ENCODE results near the gene VPS29. TPM values are rescaled to one million over a fixed set of nuclear protein-coding genes. Genes with fewer than 3 reads are reported as not detected.
A peak's percentile ranks its signal among the peaks of the same experiment; 100 is the strongest.
"Not testable (repeated sequence)": the region's sequence is repeated elsewhere in the genome, so short reads cannot be mapped to it uniquely, and the experiment has no call there.

The VPS29 gene
- polyA plus RNA-seq, 1 of the 3 experiments (the other 2 are of a cell fraction) = 110 TPM

DNA sequence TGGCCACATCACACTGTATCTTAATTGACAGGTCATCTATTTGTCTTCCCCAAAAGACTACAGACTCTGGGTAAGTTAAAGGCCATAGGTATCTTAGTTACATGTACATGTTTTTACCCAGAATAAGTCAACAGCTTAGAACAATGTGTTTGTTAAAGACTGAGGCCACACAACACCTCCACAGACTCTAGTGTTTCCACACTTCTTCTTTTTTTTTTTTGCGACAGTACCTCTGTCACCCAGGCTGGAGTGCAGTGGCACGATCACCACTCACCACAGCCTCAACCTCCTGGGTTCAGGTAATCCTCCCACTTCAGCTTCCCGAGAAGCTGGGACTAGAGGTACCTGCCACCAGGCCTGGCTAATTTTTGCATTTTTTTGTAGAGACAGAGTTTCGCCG, 35.1 kb downstream of the VPS29 start:
- Histone ChIP-seq H4K20me1 (ENCODE audit: insufficient read depth) (no peaks in the 10 kb centered on the region), H3K27ac (ENCODE audit: low read depth in 2 of 2, low read length in 1 of 2) (no peak overlapping the region), H2AFZ (ENCODE audit: low read depth) (no peak overlapping the region), H3K27me3 (ENCODE audit: insufficient read depth) (no peaks in the 10 kb centered on the region), H3K4me3 (ENCODE audit: low read depth in 2 of 2, low read length in 1 of 2) (peak overlapping the region; percentile 78 to 82; a peak in 3 of 4 replicates), H3K79me2 (ENCODE audit: insufficient read depth) (peaks cover 51% of the 10 kb centered on the region), H3K36me3 (replicated peaks in 1 of 2; ENCODE audit: control insufficient read depth in 1 of 2, insufficient read depth in 2 of 2, low read length in 1 of 2) (peaks cover 5 to 12% of the 10 kb centered on the region in 2 experiments), H3K9me2 (no peaks in the 10 kb centered on the region), H3K9ac (peak overlapping the region; percentile 92; the same call in 1 of the 2 replicates), H3K9me3 (no peaks in the 10 kb centered on the region), H3F3A (replicated peaks; ENCODE audit: insufficient read depth) (peaks cover 11% of the 10 kb centered on the region), H3K4me1 (ENCODE audit: control insufficient read depth in 1 of 2, insufficient read depth in 2 of 2, low read depth in 1 of 2, low read length in 1 of 2) (peaks cover 8% of the 10 kb centered on the region in 2 experiments), H3K4me2 (peak overlapping the region; percentile 93; the same call in 1 of the 2 replicates)
- ChIA-PET POLR2A (no interaction called here), CTCF (interaction anchor here (0.6 to 7.1 kb wide), 4 partner anchors 17 to 421 kb away, joined by 3 to 84 read pairs (median 15); partner anchors contain the start of gene ARPC3)
- WGBS (ENCODE audit: low lambda C conversion rate) = 75% methylated on average over 5 of the region's 5 CpGs
- no peak for DNase-seq
- TF ChIP-seq EP300 (IDR thresholded peaks at IDR 0.05; ENCODE audit: borderline replicate concordance in 1 of 2, low read depth in 1 of 2, low read length in 1 of 2) (no peak), TAF1 (IDR thresholded peaks at IDR 0.05; ENCODE audit: borderline replicate concordance, low read depth, low read length) (no peak), FOXM1 (IDR thresholded peaks at IDR 0.05; ENCODE audit: low read depth) (no peak), POLR2AphosphoS5 (IDR thresholded peaks at IDR 0.05; ENCODE audit: low read depth, low read length) (no peak), RCOR1 (IDR thresholded peaks at IDR 0.05; ENCODE audit: low read length) (no peak), FOSL2 (IDR thresholded peaks at IDR 0.05; ENCODE audit: borderline replicate concordance, low read depth) (no peak)
- TF ChIP-seq, protein P1, sequence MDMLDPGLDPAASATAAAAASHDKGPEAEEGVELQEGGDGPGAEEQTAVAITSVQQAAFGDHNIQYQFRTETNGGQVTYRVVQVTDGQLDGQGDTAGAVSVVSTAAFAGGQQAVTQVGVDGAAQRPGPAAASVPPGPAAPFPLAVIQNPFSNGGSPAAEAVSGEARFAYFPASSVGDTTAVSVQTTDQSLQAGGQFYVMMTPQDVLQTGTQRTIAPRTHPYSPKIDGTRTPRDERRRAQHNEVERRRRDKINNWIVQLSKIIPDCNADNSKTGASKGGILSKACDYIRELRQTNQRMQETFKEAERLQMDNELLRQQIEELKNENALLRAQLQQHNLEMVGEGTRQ (IDR thresholded peaks at IDR 0.05; ENCODE audit: borderline replicate concordance, low read depth, low read length) = no peak
- TF ChIP-seq, protein P2, sequence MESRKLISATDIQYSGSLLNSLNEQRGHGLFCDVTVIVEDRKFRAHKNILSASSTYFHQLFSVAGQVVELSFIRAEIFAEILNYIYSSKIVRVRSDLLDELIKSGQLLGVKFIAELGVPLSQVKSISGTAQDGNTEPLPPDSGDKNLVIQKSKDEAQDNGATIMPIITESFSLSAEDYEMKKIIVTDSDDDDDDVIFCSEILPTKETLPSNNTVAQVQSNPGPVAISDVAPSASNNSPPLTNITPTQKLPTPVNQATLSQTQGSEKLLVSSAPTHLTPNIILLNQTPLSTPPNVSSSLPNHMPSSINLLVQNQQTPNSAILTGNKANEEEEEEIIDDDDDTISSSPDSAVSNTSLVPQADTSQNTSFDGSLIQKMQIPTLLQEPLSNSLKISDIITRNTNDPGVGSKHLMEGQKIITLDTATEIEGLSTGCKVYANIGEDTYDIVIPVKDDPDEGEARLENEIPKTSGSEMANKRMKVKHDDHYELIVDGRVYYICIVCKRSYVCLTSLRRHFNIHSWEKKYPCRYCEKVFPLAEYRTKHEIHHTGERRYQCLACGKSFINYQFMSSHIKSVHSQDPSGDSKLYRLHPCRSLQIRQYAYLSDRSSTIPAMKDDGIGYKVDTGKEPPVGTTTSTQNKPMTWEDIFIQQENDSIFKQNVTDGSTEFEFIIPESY (IDR thresholded peaks at IDR 0.05; ENCODE audit: borderline replicate concordance, low read depth) = no peak

DNA sequence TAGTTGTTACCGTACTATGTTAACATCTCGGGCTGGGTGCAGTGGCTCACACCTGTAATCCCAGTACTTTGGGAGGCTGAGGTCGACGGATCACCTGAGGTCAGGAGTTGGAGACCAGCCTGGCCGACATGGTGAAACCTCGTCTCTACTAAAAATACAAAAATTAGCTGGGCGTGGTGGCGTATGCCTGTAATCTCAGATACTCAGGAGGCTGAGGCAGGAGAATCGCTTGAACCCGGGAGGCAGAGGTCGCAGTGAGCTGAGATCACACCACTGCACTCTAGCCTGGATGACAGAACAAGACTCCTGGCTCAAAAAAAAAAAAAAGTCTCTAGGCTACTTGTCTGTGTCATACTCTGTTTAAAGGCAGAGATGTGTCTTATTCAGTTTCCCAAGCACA, 36.1 kb downstream of the VPS29 start:
- CTCF ChIA-PET = interaction anchor here (4.6 to 7.1 kb wide), 2 partner anchors 16 to 135 kb away, joined by 26 to 84 read pairs; partner anchors contain the start of gene ARPC3
- H3K27me3 ChIP-seq (ENCODE audit: insufficient read depth); H3K27ac ChIP-seq (ENCODE audit: low read depth in 2 of 2, low read length in 1 of 2); H3K9ac ChIP-seq; DNase-seq; H3K4me3 ChIP-seq (ENCODE audit: low read depth in 2 of 2, low read length in 1 of 2); H3K4me2 ChIP-seq; H3K4me1 ChIP-seq (ENCODE audit: control insufficient read depth in 1 of 2, insufficient read depth in 2 of 2, low read depth in 1 of 2, low read length in 1 of 2); H3K9me2 ChIP-seq; H3K9me3 ChIP-seq; H2AFZ ChIP-seq (ENCODE audit: low read depth); H4K20me1 ChIP-seq (ENCODE audit: insufficient read depth); POLR2A ChIA-PET: not testable (repeated sequence)
- WGBS (ENCODE audit: low lambda C conversion rate) = 93% methylated on average over 9 of the region's 11 CpGs
- peaks cover 47% of the 10 kb centered on the region for H3K79me2 ChIP-seq (ENCODE audit: insufficient read depth)
- peaks cover 11% of the 10 kb centered on the region for H3F3A ChIP-seq (replicated peaks; ENCODE audit: insufficient read depth)
- peaks cover 5 to 12% of the 10 kb centered on the region in 2 experiments for H3K36me3 ChIP-seq (replicated peaks in 1 of 2; ENCODE audit: control insufficient read depth in 1 of 2, insufficient read depth in 2 of 2, low read length in 1 of 2)
